MM.1S (cell line): Measurements from ENCODE around the gene RPS6KA3.

Experiments used
- DNase-seq: peaks from one replicate; pipeline ENCODE4 v3.0.0-alpha.2; 2015
- H2AFZ ChIP-seq: fragments of 300-600 bp; sonication (generic); 2 replicates; pipeline ENCODE4 v1.6.0; 2016; ENCODE audit warnings: antibody characterized with exemption, low read length
- H3F3A ChIP-seq: fragments of 300-600 bp; sonication (generic); 2 replicates; pipeline ENCODE4 v1.6.1; 2016; ENCODE audit warnings: mild to moderate bottlenecking, antibody characterized with exemption, low read length, moderate library complexity, mixed read lengths; ENCODE audit not compliant: insufficient read depth
- H3K27ac ChIP-seq: fragments of 300-600 bp; sonication (generic); 2 replicates; pipeline ENCODE4 v1.5.1; 2016; ENCODE audit warnings: mild to moderate bottlenecking, low read length
- H3K27me3 ChIP-seq: fragments of 300-600 bp; sonication (generic); replicated peaks from 2 replicates; pipeline ENCODE4 v1.6.0; 2016; ENCODE audit warnings: low read length; ENCODE audit not compliant: insufficient read depth
- H3K36me3 ChIP-seq: fragments of 300-600 bp; sonication (generic); replicated peaks from 2 replicates; pipeline ENCODE4 v1.6.1; 2016; ENCODE audit warnings: mild to moderate bottlenecking, low read length, mixed read lengths; ENCODE audit not compliant: insufficient read depth
- H3K4me1 ChIP-seq: fragments of 300-600 bp; sonication (generic); 2 replicates; pipeline ENCODE4 v1.6.1; 2016; ENCODE audit warnings: low read length, mixed read lengths
- H3K4me2 ChIP-seq: fragments of 300-600 bp; sonication (generic); 2 replicates; pipeline ENCODE4 v1.6.0; 2016; ENCODE audit warnings: low read depth, low read length
- H3K4me3 ChIP-seq: fragments of 300-600 bp; sonication (generic); 2 replicates; pipeline ENCODE4 v1.5.1; 2016; ENCODE audit warnings: low read length, mixed read lengths
- H3K79me2 ChIP-seq: fragments of 300-600 bp; sonication (generic); 2 replicates; pipeline ENCODE4 v1.6.1; 2016; ENCODE audit warnings: mixed run types, low read length, mixed read lengths
- H3K9ac ChIP-seq: fragments of 300-600 bp; sonication (generic); 2 replicates; pipeline ENCODE4 v1.6.1; 2016; ENCODE audit warnings: low read length, mixed read lengths
- H3K9me2 ChIP-seq: fragments of 300-600 bp; sonication (generic); replicated peaks from 2 replicates; pipeline ENCODE4 v1.6.1; 2016; ENCODE audit warnings: mild to moderate bottlenecking, low read length, mixed read lengths; ENCODE audit not compliant: insufficient read depth
- H3K9me3 ChIP-seq: fragments of 300-600 bp; sonication (generic); replicated peaks from 2 replicates; pipeline ENCODE4 v1.6.1; 2016; ENCODE audit warnings: mild to moderate bottlenecking, low read length, mixed read lengths; ENCODE audit not compliant: insufficient read depth
- H4K20me1 ChIP-seq: fragments of 300-600 bp; sonication (generic); 2 replicates; pipeline ENCODE4 v1.6.1; 2016; ENCODE audit warnings: mild to moderate bottlenecking, low read length, moderate library complexity, mixed read lengths; ENCODE audit not compliant: insufficient read depth
- EZH2 ChIP-seq: fragments of 300-600 bp; sonication (generic); optimal IDR thresholded peaks from 2 replicates; pipeline ENCODE3; 2017; ENCODE audit warnings: low read depth, mild to moderate bottlenecking, antibody characterized with exemption, low read length, mixed read lengths
- EZH2phosphoT487 ChIP-seq: fragments of 300-600 bp; sonication (generic); IDR thresholded peaks from 2 replicates; pipeline ENCODE4 v1.6.1; 2018; ENCODE audit warnings: antibody characterized with exemption, low read length
- TF ChIP-seq, protein P1 (sequence below): fragments of 300-600 bp; sonication (generic); IDR thresholded peaks from 2 replicates; pipeline ENCODE4 v1.5.1; 2016; ENCODE audit warnings: antibody characterized with exemption, low read length, mixed read lengths

Gene RPS6KA3

GRCh38 chrX:20229155-20229554 is 37.6 kb downstream of the RPS6KA3 start:
- no peaks in the 10 kb centered on the region for H3K4me1 ChIP-seq
- H3K4me2 ChIP-seq: no peak overlapping the region
- no peaks in the 10 kb centered on the region for H3K36me3 ChIP-seq
- no peak overlapping the region for H3K27ac ChIP-seq
- H3K27me3 ChIP-seq: no peaks in the 10 kb centered on the region
- H3K9me2 ChIP-seq: no peaks in the 10 kb centered on the region
- H3F3A ChIP-seq: no peaks in the 10 kb centered on the region
- no peak overlapping the region for H2AFZ ChIP-seq
- H3K4me3 ChIP-seq: no peak overlapping the region
- H3K9ac ChIP-seq: no peak overlapping the region
- H4K20me1 ChIP-seq: no peaks in the 10 kb centered on the region
- H3K9me3 ChIP-seq: no peaks in the 10 kb centered on the region
- TF ChIP-seq EZH2 (no peak), EZH2phosphoT487 (no peak)
- TF ChIP-seq, protein P1, sequence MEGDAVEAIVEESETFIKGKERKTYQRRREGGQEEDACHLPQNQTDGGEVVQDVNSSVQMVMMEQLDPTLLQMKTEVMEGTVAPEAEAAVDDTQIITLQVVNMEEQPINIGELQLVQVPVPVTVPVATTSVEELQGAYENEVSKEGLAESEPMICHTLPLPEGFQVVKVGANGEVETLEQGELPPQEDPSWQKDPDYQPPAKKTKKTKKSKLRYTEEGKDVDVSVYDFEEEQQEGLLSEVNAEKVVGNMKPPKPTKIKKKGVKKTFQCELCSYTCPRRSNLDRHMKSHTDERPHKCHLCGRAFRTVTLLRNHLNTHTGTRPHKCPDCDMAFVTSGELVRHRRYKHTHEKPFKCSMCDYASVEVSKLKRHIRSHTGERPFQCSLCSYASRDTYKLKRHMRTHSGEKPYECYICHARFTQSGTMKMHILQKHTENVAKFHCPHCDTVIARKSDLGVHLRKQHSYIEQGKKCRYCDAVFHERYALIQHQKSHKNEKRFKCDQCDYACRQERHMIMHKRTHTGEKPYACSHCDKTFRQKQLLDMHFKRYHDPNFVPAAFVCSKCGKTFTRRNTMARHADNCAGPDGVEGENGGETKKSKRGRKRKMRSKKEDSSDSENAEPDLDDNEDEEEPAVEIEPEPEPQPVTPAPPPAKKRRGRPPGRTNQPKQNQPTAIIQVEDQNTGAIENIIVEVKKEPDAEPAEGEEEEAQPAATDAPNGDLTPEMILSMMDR: no peak
- no peak for DNase-seq
- no peaks in the 10 kb centered on the region for H3K79me2 ChIP-seq

- Histone ChIP-seq H4K20me1 (no peaks in the 10 kb centered on the region), H2AFZ (no peak overlapping the region), H3K4me1 (no peaks in the 10 kb centered on the region), H3K9me2 (no peaks in the 10 kb centered on the region), H3K36me3 (no peaks in the 10 kb centered on the region), H3K9me3 (no peaks in the 10 kb centered on the region), H3K9ac (no peak overlapping the region), H3K79me2 (no peaks in the 10 kb centered on the region), H3K27me3 (no peaks in the 10 kb centered on the region), H3K4me3 (no peak overlapping the region), H3K27ac (no peak overlapping the region), H3F3A (no peaks in the 10 kb centered on the region), H3K4me2 (no peak overlapping the region)
- no peak for TF ChIP-seq EZH2phosphoT487
- no peak for TF ChIP-seq EZH2
- TF ChIP-seq, protein P1: no peak
- no peak for DNase-seq
Observed at GRCh38 chrX:20228245-20228644, 38.5 kb downstream of the RPS6KA3 start.

- TF ChIP-seq, protein P1: no peak
- TF ChIP-seq EZH2phosphoT487: no peak
- no peak for TF ChIP-seq EZH2
- H3K4me2 ChIP-seq: no peak overlapping the region
- no peaks in the 10 kb centered on the region for H3F3A ChIP-seq
- H4K20me1 ChIP-seq: no peaks in the 10 kb centered on the region
- no peak for DNase-seq
- no peaks in the 10 kb centered on the region for H3K9me3 ChIP-seq
- H3K79me2 ChIP-seq: no peaks in the 10 kb centered on the region
- H3K4me3 ChIP-seq: no peak overlapping the region
- no peak overlapping the region for H3K9ac ChIP-seq
- H3K4me1 ChIP-seq: no peaks in the 10 kb centered on the region
- no peaks in the 10 kb centered on the region for H3K27me3 ChIP-seq
- no peak overlapping the region for H2AFZ ChIP-seq
- no peaks in the 10 kb centered on the region for H3K9me2 ChIP-seq
- no peak overlapping the region for H3K27ac ChIP-seq
- H3K36me3 ChIP-seq: no peaks in the 10 kb centered on the region
Observed at GRCh38 chrX:20227116-20227515, 39.6 kb downstream of the RPS6KA3 start.

DNA sequence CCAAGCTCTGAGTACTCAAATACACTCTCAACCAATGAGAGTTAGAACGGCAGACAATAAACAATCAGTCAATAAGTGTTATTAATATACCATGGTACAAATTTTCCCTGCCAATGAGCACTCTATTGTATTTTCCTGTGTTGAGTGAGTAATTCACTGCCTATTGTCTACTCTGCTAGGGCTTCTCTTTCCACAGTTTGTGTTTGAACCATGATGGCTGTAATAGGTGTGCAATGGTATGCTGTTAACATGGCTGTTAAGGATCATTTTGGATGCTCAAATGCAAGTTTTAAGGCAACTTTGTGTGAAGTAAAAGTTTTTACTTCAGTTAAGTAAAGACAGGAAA is 41.2 kb downstream of the RPS6KA3 start:
- Histone ChIP-seq H3K9me2 (no peaks in the 10 kb centered on the region), H3F3A (no peaks in the 10 kb centered on the region), H3K4me3 (no peak overlapping the region), H3K9ac (no peak overlapping the region), H2AFZ (no peak overlapping the region), H3K27me3 (no peaks in the 10 kb centered on the region), H4K20me1 (no peaks in the 10 kb centered on the region), H3K9me3 (no peaks in the 10 kb centered on the region), H3K4me2 (no peak overlapping the region), H3K4me1 (no peaks in the 10 kb centered on the region), H3K36me3 (no peaks in the 10 kb centered on the region), H3K27ac (no peak overlapping the region), H3K79me2 (no peaks in the 10 kb centered on the region)
- DNase-seq: no peak
- TF ChIP-seq EZH2phosphoT487 (no peak), EZH2 (no peak)
- TF ChIP-seq, protein P1: no peak
